MM.1S (cell line): Measurements from ENCODE around the gene IQGAP2.

ENCODE experiments used
- CTCF ChIP-seq: fragments of 300-600 bp; sonication (generic); IDR thresholded peaks from 2 replicates; pipeline ENCODE4 v1.5.1; 2016; ENCODE audit warnings: antibody characterized with exemption, low read length, mixed read lengths
- EZH2 ChIP-seq: fragments of 300-600 bp; sonication (generic); optimal IDR thresholded peaks from 2 replicates; pipeline ENCODE3; 2017; ENCODE audit warnings: low read depth, mild to moderate bottlenecking, antibody characterized with exemption, low read length, mixed read lengths
- EZH2phosphoT487 ChIP-seq: fragments of 300-600 bp; sonication (generic); IDR thresholded peaks from 2 replicates; pipeline ENCODE4 v1.6.1; 2018; ENCODE audit warnings: antibody characterized with exemption, low read length

GRCh38 chr5:76693141-76693540 is 290.1 kb downstream of the IQGAP2 start:
- no peak for TF ChIP-seq CTCF
- TF ChIP-seq EZH2phosphoT487 = no peak
- no peak for TF ChIP-seq EZH2
